GM18505 (cell line): ENCODE results near the gene RHBDL1.

ENCODE experiments used
- ATAC-seq: cut with Tn5 transposase; IDR thresholded peaks from one replicate; pipeline ENCODE4 v1.9.1; 2021; ENCODE audit not compliant: unreplicated experiment
- POLR2A ChIP-seq: IDR thresholded peaks from 4 replicates; pipeline ENCODE4 v1.6.1; 2011; ENCODE audit warnings: borderline replicate concordance; ENCODE audit not compliant: insufficient read depth, insufficient read length; ENCODE audit errors: extremely low read depth

Gene RHBDL1

DNA sequence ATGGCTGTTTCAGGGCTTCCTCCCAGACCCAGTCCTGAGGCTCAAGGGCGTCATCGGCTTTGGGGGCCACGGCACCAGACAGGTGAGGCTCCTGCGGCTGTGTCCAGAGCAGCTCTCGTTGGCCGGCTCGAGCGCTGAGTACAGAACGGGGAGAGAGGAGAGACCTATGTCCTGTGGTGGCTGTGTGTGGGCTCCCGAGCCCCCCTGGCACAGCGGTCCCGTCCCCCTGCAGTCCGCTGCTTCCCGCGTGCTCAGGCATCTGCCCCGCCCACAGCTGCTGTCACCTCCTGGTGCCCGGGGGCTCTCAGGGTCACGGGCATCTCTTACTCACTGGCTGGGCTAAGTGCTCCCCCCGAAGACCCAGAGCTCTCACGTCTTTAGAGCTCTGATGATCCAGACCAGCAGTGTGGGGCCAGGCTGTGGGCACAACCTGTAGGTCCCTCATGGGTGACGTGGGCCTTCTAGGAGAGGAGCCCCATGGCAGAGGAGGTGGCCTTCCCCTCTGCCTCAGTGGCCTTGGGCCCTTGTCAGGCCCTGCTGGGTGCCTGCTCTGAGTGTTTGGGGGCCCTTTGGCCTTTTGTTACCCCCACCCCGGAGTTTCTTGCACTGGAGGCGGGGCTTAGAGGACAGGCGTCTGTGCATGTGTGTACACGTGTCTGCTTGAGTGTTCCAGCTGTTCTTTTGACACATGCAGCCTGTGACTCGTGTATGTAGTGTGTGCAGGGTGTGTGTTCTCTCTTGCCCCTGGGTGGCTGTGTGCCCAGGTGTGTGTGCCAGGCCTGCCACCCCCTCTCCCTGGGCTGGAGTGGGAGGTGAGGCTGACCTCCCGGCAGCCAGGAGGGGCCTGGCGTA, 22.8 kb upstream of the RHBDL1 start:
- no peak for ATAC-seq
- no peak for TF ChIP-seq POLR2A

DNA sequence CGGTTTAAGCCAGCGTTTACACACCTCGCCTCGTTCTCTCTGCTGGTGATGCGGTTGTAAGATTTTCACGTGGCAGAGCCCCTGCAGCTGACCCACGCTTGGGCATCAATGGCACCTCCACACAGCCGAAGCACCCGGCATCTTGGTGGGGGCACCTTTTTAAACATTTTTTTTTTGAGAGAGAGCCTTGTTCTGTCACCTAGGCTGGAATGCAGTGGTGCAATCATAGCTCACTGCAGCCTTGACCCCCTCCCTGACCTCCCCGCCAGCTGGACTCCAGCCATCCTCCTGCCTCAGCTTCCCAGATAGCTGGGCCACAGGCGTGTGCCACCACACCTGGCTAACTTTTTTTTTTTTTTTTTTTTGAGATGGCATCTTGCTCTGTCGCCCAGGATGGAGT, 21.4 kb upstream of the RHBDL1 start:
- ATAC-seq = no peak
- TF ChIP-seq POLR2A = no peak

DNA sequence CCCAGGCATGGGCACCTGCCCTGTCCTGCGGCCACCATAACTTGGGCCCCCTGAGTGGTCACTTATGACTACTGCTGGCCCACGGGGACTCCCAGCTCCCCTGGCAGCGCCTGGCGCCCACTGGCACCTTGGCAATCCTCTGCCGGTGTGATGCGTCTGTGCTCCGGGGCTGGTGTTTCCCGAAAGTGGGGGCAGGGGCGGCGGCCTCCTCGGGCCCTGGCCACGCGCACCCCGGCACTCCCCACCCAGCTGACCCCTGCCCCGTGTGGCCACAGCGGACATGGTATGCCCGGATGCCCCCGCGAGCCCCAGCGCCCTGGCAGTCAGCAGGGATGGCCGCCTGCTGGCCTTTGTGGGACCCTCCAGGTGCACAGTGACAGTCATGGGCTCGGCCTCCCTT, 18.0 kb upstream of the RHBDL1 start:
- no peak for ATAC-seq
- no peak for TF ChIP-seq POLR2A

DNA sequence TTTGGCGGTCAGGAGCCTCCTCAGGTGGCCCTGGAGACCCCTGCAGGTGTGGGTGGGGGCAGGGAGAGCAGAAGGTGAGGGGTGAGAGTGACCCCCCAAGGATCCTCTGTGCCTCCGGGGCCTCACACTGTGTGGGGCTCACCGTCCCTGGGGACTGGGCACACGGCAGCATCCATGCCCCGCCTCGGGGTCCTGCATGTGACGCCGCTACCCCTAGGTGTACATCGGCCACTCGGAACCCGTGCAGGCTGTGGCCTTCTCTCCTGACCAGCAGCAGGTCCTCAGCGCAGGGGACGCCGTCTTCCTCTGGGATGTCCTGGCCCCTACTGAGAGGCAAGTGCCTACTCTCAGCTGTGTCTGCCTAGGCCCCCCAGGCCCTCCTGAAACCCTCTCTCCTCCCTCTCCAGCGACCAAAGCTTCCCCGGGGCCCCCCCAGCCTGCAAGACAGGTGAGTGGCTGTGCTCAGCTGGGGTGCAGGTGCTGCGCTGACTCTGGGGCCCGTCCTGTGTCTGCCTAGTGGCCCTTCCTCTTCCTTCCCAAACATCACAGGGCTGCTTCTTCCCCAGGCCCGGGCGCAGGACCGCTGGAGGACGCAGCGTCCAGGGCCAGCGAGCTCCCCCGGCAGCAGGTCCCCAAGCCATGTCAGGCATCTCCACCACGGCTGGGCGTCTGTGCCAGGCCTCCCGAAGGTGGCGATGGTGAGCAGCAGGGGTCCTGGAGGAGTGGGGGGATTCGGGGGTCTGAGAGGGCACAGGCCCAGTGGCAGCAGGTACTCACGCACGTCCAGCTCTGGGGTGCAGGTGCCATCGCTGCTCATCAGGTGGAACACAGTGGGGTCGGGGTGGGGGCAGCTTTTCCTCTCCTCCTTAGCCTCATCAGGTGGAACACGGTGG, 16.5 kb upstream of the RHBDL1 start:
- no peak for TF ChIP-seq POLR2A
- ATAC-seq = no peak

DNA sequence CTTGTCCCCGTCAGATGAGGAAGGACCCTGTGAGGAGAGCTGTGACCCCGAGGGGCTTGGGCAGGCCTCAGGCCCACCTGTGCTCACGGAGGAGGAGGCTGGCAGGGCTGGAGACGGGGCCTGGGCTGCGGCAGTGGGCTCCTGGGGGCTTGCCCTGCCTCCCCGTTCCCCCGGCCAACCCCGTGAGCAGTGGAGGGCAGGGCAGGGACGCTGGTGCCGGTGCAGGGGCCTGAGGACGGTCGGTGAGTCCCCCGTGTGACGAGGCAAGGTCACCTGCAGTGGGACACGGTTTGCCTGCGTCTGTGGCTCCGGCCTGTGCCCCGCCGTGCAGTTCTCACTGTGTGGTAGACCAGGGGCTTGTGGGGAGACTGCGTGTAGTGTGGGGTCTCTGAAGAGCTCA, 15.9 kb upstream of the RHBDL1 start:
- ATAC-seq = no peak
- no peak for TF ChIP-seq POLR2A

DNA sequence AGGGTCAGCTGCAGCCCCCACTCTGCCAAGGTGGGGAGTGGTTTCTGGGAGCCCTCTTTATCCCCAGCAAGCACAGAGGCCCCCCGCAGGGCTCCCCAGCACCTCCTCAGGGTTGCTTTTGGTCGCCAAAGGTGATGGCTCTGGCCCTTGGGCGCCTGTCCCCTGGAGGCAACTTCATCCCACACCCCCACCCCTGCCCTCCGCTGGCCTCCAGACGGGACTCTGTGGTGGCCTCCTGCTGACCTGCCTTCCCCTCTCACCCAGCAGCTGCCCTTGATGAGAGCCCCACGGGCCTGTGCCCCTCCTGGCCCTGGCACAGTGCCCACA, 15.4 kb upstream of the RHBDL1 start:
- no peak for ATAC-seq
- no peak for TF ChIP-seq POLR2A

DNA sequence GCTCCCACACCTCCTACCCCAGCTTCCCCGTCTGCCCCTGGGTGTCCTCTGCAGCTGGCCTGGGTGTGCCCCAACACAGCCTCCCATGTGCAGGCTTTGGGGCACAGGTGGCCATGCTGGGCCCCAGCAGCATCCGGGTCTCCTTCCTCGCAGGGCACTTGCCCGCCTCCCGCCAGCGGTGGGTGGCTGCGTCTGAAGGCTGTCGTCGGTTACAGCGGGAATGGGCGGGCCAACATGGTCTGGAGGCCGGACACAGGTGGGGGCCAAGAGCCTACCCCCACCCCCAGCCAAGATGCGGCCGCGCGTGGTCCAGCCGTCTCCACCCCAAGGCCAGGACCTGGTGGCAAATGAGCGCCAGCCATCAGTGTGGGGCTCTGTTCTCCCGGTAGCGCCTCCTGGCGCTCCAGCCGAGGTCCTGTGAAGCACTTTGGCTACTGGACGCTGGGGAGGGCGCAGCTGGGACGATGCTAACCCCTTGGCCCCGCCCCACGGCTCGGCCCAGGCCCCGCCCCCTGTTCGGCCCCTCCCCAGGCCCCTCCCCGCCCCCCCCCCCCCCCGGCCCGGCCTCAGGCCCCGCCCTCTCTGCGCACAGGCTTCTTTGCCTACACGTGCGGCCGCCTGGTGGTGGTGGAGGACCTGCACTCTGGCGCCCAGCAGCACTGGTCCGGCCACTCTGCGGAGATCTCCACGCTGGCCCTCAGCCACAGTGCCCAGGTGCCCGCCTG, 14.8 kb upstream of the RHBDL1 start:
- no peak for TF ChIP-seq POLR2A
- peak; percentile 44 for ATAC-seq

DNA sequence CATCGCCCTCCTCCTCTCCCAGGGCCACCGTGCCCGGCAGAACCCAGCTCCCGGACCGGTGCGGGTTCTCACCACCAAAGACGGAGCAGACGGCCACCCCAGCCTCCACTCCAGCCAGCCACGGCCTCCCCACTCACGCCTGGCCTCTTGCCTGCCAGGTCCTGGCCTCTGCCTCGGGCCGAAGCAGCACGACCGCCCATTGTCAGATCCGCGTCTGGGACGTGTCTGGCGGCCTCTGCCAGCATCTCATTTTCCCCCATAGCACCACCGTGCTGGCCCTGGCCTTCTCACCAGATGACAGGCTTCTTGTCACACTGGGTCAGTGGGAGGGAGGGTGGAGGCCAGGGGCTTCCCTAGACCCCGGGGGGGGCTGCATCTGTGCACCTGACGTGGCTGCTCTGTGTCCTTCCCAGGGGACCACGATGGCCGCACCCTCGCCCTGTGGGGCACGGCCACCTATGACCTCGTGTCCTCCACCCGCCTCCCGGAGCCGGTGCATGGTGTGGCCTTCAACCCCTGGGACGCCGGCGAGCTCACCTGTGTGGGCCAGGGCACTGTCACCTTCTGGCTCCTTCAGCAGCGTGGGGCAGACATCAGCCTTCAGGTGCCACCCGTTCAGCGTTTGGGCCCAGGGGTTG, 14.2 kb upstream of the RHBDL1 start:
- no peak for TF ChIP-seq POLR2A
- ATAC-seq = no peak

DNA sequence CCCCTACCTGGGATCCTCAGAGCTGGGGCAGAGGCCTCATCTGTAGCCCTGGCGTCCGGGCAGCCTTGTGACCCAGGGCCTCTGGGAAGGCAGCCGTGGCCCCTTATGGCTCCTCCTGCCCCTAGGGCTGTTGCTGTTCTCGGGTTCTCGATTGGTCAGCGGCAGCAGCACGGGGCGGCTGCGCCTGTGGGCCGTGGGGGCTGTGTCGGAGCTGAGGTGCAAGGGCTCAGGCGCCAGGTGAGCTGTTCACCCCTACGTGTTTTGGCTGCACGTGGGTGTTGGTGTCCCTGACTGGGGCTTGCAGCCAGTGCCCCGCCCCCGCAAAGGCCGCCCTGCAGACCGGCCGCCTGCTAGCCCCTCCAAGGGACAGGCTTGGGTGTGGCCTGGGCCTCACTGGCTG, 13.4 kb upstream of the RHBDL1 start:
- ATAC-seq = no peak
- no peak for TF ChIP-seq POLR2A

DNA sequence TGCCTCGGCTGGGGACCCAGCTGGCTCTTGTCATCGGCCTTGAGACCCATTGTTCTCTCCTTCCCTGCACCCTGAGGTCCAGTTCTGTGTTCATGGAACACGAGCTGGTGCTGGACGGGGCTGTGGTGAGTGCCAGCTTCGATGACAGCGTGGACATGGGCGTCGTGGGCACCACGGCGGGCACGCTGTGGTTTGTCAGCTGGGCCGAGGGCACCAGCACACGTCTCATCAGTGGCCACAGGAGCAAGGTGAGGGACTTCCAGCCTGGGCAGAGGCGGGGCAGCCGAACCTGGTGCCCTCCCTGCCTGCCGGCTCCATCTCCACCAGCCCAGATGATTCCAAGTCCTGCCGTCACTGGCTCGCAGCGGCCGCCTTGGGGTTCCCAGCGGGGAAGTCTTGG, 12.9 kb upstream of the RHBDL1 start:
- ATAC-seq = no peak
- TF ChIP-seq POLR2A = no peak

DNA sequence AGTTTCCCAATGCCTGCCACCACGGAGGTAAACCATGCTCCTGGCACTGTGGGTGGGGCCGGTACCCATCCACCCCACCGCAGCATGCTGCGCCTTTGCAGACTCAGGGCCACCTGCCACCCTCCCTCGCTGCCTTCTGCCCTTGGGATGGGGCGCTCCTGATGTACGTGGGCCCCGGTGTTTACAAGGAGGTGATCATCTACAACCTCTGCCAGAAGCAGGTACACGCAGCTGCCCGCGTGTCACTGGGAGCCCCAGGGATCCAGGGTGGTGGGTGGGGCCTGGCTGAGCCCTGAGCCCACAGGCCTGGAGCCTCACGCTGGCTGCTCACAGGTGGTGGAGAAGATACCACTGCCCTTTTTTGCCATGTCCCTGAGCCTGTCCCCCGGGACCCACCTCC, 8.9 kb upstream of the RHBDL1 start:
- no peak for ATAC-seq
- no peak for TF ChIP-seq POLR2A

DNA sequence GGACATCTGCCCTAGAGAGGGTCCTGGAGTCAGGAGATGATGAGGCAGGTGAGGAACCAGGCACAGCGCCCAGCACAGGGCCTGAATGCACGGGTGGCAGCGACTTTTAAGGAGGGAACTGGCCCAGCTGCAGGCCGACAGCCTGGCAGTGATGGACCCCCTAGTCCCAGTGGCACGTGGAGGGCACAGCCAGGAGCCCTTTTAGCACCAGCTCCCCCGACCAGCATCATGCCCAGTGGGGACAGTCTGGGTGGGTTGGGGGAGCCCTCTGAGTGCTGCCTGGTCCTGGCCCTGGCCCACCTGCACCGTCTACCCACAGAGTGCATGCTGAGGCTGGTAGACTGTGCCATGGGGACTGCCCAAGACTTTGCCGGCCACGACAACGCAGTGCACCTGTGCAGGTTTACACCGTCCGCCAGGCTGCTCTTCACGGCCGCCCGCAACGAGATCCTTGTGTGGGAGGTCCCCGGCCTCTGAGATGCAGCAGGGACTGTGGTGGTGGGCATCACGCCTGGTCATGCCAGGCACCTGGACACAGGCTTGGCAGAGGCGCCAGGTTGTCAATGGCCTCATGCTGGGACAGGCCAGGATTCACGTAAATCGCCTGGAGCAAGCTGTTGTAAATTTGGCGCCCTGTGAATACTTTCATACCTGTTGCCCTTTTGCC, 8.2 kb upstream of the RHBDL1 start:
- TF ChIP-seq POLR2A = no peak

DNA sequence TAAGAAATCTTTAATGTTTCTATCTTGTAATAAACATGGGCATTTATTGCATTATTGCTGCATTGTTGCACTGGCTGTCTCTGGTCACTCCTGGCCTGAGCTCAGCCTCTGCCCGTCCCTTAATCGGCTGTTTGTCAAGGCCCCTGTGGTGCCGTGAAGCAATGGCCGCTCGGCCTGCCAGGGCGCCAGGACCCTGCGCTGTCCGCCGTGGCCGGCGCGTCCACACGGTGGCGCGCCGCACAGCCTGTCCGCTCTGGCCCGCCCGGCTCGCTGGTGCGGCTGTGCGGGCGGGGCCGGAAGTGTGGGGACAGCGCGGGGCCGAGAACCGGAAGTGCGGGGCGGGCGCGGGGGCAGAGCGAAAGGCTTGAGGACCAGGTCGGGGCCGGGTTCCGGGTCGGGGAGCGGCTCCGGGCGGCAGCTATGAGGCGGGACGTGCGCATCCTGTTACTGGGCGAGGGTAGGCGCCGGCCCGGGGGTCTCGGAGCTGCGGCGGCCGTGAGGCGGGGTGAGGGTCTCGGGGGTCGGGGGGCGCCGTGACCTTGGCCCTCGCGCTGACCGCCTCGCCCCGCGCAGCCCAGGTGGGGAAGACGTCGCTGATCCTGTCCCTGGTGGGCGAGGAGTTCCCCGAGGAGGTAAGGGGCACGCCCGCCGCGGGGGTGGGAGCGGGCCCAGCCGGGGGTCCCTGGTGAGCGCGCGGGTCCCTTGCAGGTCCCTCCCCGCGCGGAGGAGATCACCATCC, 7.5 kb upstream of the RHBDL1 start, which contains the start of gene RHOT2:
TSS of gene RHOT2 (plus strand) at position 353 of the 739 bp plus-strand sequence. CDS start at position 421, 68 bp downstream.
- TF ChIP-seq POLR2A = peak; percentile 92
- ATAC-seq = peak; percentile 73

More for the DNA sequence above, 8.2 kb upstream of the RHBDL1 start:
- ATAC-seq = no peak
